ENCODE measurements around the gene FBXO2. TPM values are rescaled to one million over a fixed set of nuclear protein-coding genes. Genes with fewer than 3 reads are reported as not detected.
"Not testable (repeated sequence)": the region's sequence is repeated elsewhere in the genome, so short reads cannot be mapped to it uniquely, and the experiment has no call there.

Gene FBXO2
- total RNA-seq, 1 experiment from 2014 or later = 1.3 TPM

GRCh38 chr1:11629184-11630016 lies 24.8 kb downstream of the FBXO2 start:
- DNase-seq (ENCODE audit: low spot score) = no peak

DNA sequence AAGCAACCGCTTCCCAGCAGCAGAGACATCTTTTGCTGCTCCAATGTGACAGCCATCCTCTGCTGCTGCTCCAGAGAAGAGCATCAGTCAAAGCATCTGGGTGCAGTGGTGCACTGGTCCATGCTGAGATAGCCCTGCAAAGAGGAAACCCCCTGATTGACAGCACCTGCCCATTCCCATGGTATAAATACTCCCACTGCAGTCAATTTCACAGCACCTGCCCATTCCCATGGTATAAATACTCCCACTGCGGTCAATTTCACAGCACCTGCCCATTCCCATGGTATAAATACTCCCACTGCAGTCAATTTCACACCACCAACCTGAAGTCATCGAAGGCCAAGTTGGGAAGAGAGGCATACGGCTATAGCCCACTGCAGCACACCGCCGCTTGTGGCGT lies 25.5 kb downstream of the FBXO2 start:
- DNase-seq (ENCODE audit: low spot score) = no peak

- no peak for DNase-seq (ENCODE audit: low spot score)
These were observed 27.7 kb downstream of the FBXO2 start for GRCh38 chr1:11626551-11626950.

DNA sequence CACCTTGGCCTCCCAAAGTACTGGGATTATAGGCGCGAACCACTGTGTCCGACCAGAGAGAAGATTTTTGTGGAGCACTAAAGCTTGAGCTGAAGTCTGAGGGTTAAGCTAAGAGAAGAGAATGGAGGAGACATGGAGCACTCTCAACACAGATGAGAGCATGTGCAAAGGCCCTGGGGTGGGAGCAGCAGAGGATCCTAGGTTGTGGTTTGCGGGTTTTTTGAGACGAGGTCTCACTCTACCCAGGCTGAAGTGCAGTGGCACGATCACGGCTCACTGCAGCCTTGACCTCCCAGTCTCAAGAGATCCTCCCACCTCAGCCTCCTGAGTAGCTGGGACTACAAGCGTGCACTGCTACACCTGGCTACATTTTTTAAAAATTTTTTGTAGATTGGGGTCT lies 30.5 kb downstream of the FBXO2 start:
- no peak for DNase-seq (ENCODE audit: low spot score)

DNA sequence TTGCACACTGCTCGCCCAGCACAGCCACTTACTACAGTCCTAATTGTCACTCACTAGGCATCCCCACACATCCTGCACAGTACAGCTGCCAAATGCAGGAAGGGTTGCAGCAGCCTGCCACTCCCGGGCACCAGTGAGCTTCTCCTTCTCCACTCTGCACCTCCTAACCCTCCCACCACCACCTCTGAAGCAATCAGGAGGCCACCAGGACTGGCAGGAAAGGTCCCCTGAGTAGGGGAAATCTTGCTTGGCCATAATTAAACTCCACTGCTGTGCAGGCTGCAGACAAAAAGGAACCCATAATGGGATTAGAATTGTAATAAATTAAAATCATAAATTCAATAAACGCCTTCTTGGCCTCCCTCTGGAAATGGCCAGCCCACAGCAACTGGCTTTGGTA lies 31.8 kb downstream of the FBXO2 start:
- DNase-seq (ENCODE audit: low spot score) = no peak

DNA sequence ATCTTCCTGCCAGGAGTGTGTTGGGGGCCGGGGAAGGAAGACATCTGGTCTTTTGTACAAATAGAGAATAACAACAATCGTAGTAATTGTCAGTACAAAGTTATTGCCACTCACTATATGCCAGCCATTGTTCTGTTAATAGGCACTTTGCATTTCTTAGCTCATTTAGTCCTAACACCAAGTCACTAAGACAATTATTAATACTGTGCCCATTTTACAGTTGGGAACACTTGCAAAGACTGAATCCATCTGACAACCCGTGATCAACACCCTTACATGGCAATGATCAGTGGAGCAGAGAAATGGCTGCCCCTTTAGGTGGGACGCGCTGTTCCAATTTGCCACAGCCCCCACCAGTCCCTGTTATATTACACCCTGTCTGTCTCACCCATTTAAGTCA lies 33.3 kb downstream of the FBXO2 start:
- no peak for DNase-seq (ENCODE audit: low spot score)

GRCh38 chr1:11620405-11620804 lies 33.8 kb downstream of the FBXO2 start:
- DNase-seq (ENCODE audit: low spot score) = no peak

DNA sequence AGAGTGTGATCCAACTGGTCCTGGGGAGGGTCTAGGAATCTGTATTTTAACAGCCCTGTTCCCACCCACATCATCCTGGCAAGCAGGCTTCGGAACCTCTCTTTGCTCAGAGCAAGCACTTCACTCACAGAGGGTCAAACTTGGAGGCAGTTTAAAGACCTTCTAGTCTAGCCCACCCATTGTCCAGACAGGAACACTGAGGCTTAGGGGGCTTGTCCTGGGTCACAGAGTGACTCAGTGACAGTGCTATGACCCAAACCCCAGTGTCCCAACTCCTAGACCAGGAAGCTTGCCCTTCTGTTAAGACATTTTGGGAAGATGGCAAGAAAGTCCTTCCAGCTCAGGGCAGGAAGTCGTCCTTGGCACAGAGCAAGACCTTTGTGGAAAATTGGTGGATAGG lies 36.5 kb downstream of the FBXO2 start:
- DNase-seq (ENCODE audit: low spot score) = no peak

DNA sequence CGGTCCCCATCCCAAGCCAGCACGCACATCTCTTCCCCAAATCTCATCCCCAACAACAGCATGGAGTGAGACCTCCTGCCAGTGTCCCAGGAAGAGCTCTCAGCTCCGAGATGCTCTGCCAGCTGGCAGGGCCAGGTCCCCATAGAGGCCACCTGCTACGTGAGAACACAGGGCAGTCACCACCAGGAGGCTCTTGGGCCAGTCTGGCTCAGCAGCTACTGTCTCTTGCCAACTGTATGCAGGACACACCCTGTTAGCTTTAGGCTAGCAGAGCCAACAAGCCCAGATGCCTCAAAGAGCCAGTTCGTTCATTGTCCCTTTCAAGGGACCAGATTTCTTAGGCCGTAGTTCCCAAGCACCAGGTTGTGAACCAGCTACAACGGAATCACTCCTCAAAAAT lies 36.9 kb downstream of the FBXO2 start:
- DNase-seq (ENCODE audit: low spot score) = no peak

DNA sequence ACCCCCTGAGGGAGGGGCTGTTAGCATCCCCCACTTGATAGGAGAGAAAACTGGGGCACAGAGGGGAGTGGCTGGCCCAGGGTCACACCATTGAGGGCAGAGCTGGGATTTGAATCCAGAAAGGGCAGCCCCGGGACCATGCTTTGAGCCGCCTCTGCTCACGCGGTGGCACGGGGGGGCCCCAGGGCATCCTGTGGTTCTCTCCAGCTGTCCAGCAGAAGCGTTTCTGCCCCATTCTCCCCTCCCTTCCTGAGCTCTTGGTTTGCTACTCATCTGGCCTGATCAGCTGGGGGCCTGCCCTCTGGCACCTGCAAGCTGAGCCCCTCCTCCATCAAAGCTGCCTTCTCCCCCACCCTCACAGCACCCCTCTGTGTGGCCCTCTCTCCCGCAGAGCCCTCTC lies 37.5 kb downstream of the FBXO2 start:
- no peak for DNase-seq (ENCODE audit: low spot score)

- no peak for DNase-seq (ENCODE audit: low spot score)
These were observed 39.1 kb downstream of the FBXO2 start for GRCh38 chr1:11615090-11615489.

DNA sequence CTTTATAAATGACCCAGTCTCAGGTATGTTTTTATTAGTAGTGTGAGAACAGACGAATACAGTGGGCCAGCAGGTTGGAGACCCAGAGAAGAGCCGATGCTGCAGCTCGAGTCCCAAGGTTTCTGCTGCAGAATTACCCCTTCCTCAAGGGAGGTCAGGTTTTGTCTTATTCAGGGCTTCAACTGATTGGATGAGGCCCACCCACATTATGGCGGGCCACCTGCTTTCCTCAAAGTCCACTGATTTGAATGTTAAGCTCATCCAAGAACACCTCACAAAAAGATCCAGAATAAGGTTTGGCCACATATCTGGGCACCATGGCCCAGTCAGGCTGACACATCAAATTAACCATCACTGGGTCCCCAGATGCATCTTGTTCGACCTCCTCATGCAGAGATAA lies 40.9 kb downstream of the FBXO2 start:
- no peak for DNase-seq (ENCODE audit: low spot score)

GRCh38 chr1:11611638-11612327 lies 42.4 kb downstream of the FBXO2 start:
- no peak for DNase-seq (ENCODE audit: low spot score)

DNA sequence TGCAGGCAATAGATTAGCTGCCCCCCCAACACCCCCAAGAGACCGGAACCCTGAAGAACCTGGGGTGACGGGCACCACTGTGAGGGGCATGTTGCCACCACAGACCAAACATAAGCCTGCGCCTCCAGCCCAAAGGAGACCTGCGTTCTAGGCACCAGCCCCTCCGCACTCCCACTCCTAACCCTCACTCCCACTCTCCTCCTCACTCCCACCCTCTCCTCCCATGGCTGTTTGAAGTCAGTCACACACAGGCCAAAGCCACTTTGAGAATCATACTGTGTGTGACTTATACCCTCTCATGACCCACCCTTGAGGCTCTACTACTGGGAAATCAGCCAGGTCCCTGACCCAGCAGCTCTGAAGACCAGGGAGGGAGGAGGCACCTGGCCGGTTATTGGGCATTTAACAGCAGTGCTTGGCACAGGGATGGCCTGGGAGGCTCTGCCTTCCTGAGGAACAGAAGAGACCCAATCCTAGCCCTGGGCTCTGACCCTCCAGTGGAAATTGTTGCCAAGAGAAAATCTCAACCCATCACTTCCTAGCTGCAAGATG lies 43.5 kb downstream of the FBXO2 start:
- no peak for DNase-seq (ENCODE audit: low spot score)

DNA sequence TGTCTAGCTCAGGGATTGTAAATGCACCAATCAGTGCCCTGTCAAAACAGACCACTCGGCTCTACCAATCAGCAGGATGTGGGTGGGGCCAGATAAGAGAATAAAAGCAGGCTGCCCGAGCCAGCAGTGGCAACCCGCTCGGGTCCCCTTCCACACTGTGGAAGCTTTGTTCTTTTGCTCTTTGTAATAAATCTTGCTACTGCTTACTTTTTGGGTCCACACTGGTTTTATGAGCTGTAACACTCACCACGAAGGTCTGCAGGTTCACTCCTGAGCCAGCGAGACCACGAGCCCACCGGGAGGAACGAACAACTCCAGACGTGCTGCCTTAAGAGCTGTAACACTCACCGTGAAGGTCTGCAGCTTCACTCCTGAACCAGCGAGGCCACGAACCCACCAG lies 44.9 kb downstream of the FBXO2 start:
- not testable (repeated sequence) for DNase-seq (ENCODE audit: low spot score)

DNA sequence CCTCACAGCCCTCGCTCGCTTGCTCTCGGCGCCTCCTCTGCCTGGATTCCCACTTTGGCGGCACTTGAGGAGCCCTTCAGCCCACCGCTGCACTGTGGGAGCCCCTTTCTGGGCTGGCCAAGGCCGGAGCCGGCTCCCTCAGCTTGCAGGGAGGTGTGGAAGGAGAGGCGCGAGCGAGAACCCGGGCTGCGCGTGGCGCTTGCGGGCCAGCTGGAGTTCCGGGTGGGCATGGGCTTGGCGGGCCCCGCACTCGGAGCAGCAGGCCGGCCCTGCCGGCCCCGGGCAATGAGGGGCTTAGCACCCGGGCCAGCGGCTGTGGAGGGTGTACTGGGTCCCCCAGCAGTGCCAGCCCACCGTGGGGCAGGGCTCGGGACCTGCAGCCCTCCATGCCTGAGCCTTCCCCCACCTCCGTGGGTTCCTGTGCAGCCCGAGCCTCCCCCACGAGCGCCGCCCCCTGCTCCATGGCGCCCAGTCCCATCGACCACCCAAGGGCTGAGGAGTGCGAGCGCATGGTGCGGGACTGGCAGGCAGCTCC lies 45.6 kb downstream of the FBXO2 start:
- not testable (repeated sequence) for DNase-seq (ENCODE audit: low spot score)

DNA sequence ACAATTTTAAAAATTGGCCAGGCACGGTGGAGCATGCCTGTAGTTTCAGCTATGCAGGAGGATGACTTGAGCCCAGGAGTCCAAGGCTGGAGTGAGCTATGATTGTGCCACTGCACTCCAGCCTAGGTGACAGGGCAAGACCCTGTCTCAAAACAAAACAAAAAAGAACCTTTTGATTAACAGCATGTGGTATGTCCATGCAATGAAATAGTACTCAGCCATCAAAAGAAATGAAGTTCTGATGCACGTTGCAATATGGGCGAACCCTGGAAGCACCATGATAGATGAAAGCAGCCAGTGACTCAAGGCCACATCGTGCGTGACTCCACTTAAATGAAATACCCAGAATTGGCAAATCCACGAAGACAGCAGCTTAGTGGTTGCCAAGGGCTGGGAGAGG lies 47.5 kb downstream of the FBXO2 start:
- no peak for DNase-seq (ENCODE audit: low spot score)

DNA sequence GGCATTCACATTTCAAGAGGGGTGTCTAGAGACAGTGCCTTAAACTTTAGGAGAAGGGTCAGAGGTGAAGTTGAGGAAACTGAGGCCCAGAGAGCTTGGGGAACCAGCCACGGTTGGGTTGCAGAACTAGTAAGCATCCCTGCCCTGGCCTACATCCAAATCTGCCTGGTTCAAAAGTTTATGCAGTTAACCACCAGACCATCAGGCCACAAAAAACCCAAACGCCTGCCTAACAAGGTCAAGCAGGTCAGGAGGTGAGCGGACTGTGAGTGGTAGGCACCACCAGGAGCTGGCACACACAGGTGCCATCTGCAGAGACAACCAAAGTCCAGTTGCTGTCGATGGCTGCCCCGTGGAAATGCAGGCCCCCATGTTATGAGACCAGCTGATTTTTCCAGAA lies 51.2 kb downstream of the FBXO2 start:
- DNase-seq (ENCODE audit: low spot score) = no peak

DNA sequence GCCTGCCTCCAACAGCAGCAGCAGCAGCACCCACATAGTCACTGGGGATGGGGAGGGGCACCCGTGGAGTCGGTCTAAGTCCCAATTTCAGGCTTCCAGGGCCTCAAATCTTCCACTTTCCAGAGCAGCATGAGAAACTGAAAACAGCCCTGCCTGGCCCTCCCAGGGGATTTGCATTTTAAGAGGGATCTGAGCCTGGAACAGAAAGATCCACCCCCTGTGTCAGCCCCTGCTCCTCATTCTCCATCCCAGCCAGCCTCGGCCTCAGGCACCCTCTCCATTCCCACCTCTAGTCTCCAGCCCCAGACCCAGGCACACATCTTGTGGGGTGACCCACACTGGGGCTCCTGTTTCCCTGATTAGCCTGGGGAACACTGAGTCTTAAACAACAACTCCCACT lies 51.8 kb downstream of the FBXO2 start:
- no peak for DNase-seq (ENCODE audit: low spot score)

- no peak for DNase-seq (ENCODE audit: low spot score)
These were observed 53.4 kb downstream of the FBXO2 start for GRCh38 chr1:11600836-11601235.

DNA sequence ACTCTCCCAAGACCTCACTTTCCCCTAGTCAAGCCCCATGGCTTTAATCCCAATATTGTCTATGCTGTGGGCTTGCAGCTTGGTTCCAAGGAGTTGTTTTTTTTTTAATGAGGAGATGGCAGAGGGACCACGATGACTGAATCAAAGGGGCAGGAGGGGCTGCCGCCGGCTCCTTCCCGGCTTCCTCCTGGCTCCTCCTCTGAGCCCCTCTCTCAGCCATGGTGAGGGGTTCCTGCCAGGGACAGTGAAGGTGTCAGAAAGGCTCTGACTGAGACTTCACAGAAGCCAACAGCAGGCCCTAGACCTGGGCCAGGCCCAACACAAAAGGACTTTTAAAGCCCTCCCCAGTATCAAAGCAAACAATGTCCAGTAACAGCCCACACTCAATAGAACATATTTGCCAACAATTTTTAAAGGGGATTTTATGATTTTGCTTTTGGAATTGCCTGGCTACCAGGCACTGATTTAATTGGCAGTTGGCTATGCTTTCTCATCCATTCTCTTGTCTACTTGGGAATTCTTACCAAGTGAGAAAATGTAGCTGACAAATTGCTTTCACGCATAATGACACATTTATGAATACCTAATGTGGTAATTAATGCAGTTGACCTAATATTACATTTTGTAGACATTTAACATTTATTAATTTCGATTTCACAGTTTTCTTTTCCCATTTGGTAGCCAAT lies 54.2 kb downstream of the FBXO2 start:
- no peak for DNase-seq (ENCODE audit: low spot score)

DNA sequence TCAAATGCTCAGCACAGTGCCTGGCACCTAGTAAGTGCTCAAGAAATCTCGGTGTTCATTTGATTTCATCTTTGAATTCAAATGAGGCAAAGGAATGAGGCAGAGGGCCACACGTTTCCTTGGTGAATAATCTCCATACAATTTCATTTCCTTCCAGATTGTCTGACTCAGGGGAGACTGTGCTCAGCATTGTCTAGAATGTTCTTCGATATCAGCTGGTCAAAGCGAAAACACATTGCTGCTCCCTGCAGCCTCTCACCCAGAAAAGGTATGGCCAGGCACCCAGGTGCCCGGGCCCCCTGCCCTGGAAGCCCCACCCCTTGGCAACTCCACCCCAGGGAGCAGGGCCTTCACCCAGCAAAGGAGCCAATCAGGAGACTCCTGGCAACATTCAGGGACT lies 55.8 kb downstream of the FBXO2 start:
- DNase-seq (ENCODE audit: low spot score) = peak; percentile 2
